Neural cell (in vitro differentiated cells): ENCODE data around the gene OR10J5.

Experiments
- CTCF ChIP-seq: fragments of 450-650 bp; IDR thresholded peaks from 2 replicates; pipeline ENCODE4 v1.5.1; 2014; ENCODE audit warnings: antibody characterized with exemption, mild to moderate bottlenecking, moderate library complexity; ENCODE audit not compliant: poor library complexity, severe bottlenecking
- EZH2 ChIP-seq: fragments of 200-600, 300-800 bp; shearing (Covaris generic), sonication (generic); IDR thresholded peaks from 2 replicates; pipeline ENCODE4 v1.6.1; 2014; ENCODE audit warnings: antibody characterized with exemption, low read length, borderline replicate concordance, mild to moderate bottlenecking; ENCODE audit not compliant: insufficient read depth, poor library complexity, severe bottlenecking
- MXI1 ChIP-seq: fragments of 450-650 bp; conservative IDR thresholded peaks from 2 replicates; pipeline ENCODE4 v1.6.1; 2014; ENCODE audit warnings: antibody characterized with exemption, mild to moderate bottlenecking; ENCODE audit not compliant: poor library complexity, severe bottlenecking
- POLR2AphosphoS5 ChIP-seq: IDR thresholded peaks from 2 replicates; pipeline ENCODE4 v1.6.1; 2012
- RAD21 ChIP-seq: fragments of 450-650 bp; conservative IDR thresholded peaks from 2 replicates; pipeline ENCODE4 v1.6.1; 2014; ENCODE audit warnings: antibody characterized with exemption, mild to moderate bottlenecking, moderate library complexity
- REST ChIP-seq: IDR thresholded peaks from 2 replicates; pipeline ENCODE4 v1.6.1; 2012; ENCODE audit warnings: borderline replicate concordance
- SMC3 ChIP-seq: fragments of 450-650 bp; conservative IDR thresholded peaks from 2 replicates; pipeline ENCODE4 v1.6.1; 2014; ENCODE audit warnings: antibody characterized with exemption, mild to moderate bottlenecking, moderate library complexity; ENCODE audit not compliant: poor library complexity
- TAF1 ChIP-seq: IDR thresholded peaks from 2 replicates; pipeline ENCODE4 v1.6.1; 2012; ENCODE audit warnings: low read depth

GRCh38 chr1:159580340-159580739 lies 44.5 kb upstream of the OR10J5 start:
- TF ChIP-seq CTCF (no peak), SMC3 (no peak), EZH2 (no peak), POLR2AphosphoS5 (no peak), MXI1 (no peak), TAF1 (no peak), REST (no peak), RAD21 (no peak)
